ENCODE results near the gene EGLN1.
A peak's percentile ranks its signal among the peaks of the same experiment; 100 is the strongest.

EGLN1 gene

DNA sequence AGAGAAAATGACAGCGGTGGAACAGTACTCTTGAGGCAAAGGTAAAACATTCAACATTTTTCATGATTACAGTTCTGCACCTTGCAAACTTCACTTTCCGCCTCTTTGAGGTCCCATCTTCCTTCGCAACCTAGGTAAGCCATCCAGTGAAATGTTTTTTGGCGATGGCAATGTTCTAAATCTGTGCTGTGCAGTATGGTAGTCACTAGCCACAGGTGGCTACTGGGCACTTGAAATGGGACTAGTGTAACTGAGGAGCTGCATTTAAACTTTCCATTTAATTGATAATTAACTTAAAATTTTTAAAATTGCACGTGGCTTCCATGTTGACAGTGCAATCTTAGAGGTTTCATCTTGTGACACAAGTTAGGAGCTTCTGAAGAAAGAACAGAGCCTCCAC is 97.4 kb downstream of the EGLN1 start:
- DNase-seq (ENCODE audit: low spot score), result no peak

GRCh38 chr1:231322880-231323530 is 99.1 kb downstream of the EGLN1 start:
- no peak for DNase-seq (ENCODE audit: low spot score)

DNA sequence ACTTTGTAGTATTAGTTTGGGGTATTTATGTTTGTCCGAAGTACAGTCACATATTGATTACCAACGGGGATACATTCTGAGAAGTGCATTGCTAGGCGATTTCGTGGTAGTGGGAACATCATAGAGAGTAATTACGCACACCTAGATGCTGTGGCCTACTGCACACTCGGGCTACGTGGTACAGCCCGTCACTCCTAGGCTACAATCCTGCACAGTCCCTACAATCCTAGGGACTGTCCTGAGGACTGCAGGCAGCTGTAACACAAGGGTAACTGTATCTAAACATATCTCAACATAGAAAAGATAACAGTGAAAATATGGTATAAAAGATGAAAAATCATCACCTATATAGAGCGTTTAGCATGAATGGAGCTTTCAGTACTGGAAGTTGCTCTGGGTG is 103.0 kb downstream of the EGLN1 start:
- DNase-seq (ENCODE audit: low spot score), result no peak

DNA sequence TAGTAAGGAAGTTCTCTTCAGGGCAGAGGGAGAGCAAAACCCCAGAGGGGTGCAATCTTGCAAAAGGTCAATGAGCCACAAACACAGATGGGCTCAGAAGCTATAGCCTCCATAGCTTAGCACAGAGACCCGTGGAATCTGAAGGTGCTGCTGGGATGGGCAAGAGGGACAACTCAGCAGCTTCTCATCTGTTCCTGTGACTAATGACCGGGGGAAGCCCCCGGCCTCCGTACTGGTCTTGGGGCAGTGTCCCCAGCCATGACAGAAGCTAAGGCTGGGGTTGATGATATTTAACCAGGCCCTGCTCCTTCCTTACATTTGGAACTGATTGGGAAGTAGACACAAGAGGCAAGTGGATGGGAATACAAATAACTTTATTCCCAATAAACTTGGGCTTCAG is 103.5 kb downstream of the EGLN1 start:
- DNase-seq (ENCODE audit: low spot score), result no peak

GRCh38 chr1:231318015-231318355 is 104.1 kb downstream of the EGLN1 start:
- DNase-seq (ENCODE audit: low spot score), result no peak

DNA sequence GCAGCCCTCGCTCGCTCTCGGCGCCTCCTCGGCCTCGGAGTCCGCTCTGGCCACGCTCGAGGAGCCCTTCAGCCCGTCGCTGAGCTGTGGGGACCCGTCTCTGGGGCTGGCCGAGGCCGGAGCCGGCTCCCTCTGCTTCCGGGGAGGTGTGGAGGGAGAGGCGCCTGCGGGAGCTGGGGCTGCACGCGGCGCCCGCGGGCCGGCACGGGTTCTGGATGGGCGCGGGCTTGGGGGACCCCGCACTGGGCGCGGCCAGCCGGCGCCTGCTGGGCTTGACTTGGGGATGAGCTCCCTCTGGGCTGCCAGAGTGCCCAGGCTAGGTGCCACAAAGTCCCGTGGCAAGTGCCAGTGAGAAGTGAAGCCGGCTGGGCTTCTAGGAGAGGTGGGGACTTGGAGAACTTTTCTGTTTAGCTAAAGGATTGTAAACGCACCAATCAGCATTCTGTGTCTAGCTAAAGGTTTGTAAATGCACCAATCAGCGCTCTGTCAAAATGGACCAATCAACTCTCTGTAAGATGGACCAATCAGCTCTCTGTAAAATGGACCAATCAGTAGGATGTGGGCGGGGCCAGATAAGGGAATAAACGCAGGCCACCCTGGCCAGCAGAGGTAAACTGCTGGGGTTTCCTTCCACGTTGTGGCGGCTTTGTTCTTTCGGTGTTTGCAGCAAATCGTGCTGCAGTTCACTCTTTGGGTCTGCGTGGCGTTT is 104.6 kb downstream of the EGLN1 start:
- no peak for DNase-seq (ENCODE audit: low spot score)

DNA sequence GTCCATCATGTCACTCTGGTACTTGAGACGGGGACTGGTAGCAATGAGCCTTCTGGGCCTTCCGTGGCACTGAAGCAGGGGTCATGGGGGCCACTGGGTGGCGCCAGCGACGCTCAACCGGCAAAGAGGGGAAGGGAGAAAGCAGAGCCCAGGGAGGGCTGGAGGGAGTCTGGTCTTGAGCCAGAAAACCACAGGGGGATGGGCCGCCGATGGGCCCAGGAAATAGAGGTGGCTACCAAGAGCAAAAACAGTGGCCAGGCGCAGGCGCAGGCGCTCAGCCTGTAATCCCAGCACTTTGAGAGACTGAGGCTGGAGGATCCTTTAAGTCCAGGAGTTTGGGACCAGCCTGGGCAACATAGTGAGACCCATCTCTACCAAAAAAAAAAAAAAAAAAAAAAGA is 106.2 kb downstream of the EGLN1 start:
- peak; percentile 66 for DNase-seq (ENCODE audit: low spot score)
